Measurements from ENCODE around the gene ANKFY1.

GRCh38 chr17:4241535-4241934, 22.2 kb downstream of the ANKFY1 start:
- TF ChIP-seq CTCF (IDR thresholded peaks at IDR 0.05) = no peak
- TF ChIP-seq POLR2A (IDR thresholded peaks at IDR 0.05) = no peak
